CD14-positive monocyte (primary cell): ENCODE results near the gene NACA2. TPM values are rescaled to one million over a fixed set of nuclear protein-coding genes. Genes with fewer than 3 reads are reported as not detected.

Source experiments
- DNase-seq, 3 donors: peaks; one replicate each; pipeline ENCODE4 v3.0.0-alpha.2; 2011 to 2022
- H2AFZ ChIP-seq: 2 replicates; pipeline ENCODE4 v1.6.0; 2012; ENCODE audit warnings: mild to moderate bottlenecking, low read depth, low read length, inconsistent platforms; ENCODE audit not compliant: insufficient read depth, poor library complexity, severe bottlenecking
- H3K27ac ChIP-seq, 2 donors: 1 replicate in 1 of 2; 2 replicates in 1 of 2; pipeline ENCODE4 v1.5.1; 2012 to 2013; ENCODE audit warnings: low read length in 2 of 2, control low read depth in 1 of 2, inconsistent platforms in 1 of 2, low read depth in 1 of 2, mild to moderate bottlenecking in 1 of 2
- H3K27me3 ChIP-seq, 2 donors: one replicate each; pipeline versions ENCODE4 v1.6.0 to v1.6.1; 2011 to 2013; ENCODE audit warnings: low read length in 2 of 2; ENCODE audit not compliant: control insufficient read depth in 2 of 2, insufficient read depth in 2 of 2
- H3K36me3 ChIP-seq, 2 donors: replicated peaks in 1 of 2; 1 replicate in 1 of 2; 2 replicates in 1 of 2; pipeline versions ENCODE4 v1.5.1 to v1.6.1; 2012 to 2013; ENCODE audit warnings: low read length in 2 of 2, control low read depth in 1 of 2, inconsistent platforms in 1 of 2, mild to moderate bottlenecking in 1 of 2; ENCODE audit not compliant: insufficient read depth in 2 of 2, control insufficient read depth in 1 of 2
- H3K4me1 ChIP-seq, 2 donors: 1 replicate in 1 of 2; 2 replicates in 1 of 2; pipeline versions ENCODE4 v1.5.1 to v1.6.1; 2012 to 2013; ENCODE audit warnings: low read length in 2 of 2, control low read depth in 1 of 2, inconsistent platforms in 1 of 2, mild to moderate bottlenecking in 1 of 2, moderate library complexity in 1 of 2; ENCODE audit not compliant: insufficient read depth in 2 of 2, control insufficient read depth in 1 of 2
- H3K4me2 ChIP-seq: replicated peaks from 2 replicates; pipeline ENCODE3; 2012; ENCODE audit warnings: low read length, moderate library complexity, mild to moderate bottlenecking; ENCODE audit not compliant: poor library complexity, severe bottlenecking; ENCODE audit errors: extremely low read depth
- H3K4me3 ChIP-seq, 3 experiments: fragments of 200-600 bp in 1 of 3; sonication (generic) in 1 of 3; replicated peaks in 1 of 3; 1 replicate in 2 of 3; 2 replicates in 1 of 3; pipeline ENCODE4 v1.5.1; 2011 to 2013; ENCODE audit warnings: low read length in 3 of 3, mild to moderate bottlenecking in 3 of 3, control low read depth in 2 of 3, low read depth in 2 of 3, inconsistent platforms in 1 of 3, moderate library complexity in 1 of 3
- H3K79me2 ChIP-seq: 2 replicates; pipeline ENCODE4 v1.6.0; 2012; ENCODE audit warnings: mild to moderate bottlenecking, control low read depth, inconsistent platforms, low read length, moderate library complexity; ENCODE audit not compliant: insufficient read depth
- H3K9ac ChIP-seq: 2 replicates; pipeline ENCODE4 v1.6.0; 2017; ENCODE audit warnings: low read length, mild to moderate bottlenecking; ENCODE audit not compliant: insufficient read depth, poor library complexity, severe bottlenecking
- H3K9me3 ChIP-seq, 2 donors: replicated peaks in 1 of 2; 1 replicate in 1 of 2; 2 replicates in 1 of 2; pipeline versions ENCODE4 v1.5.1 to v1.6.1; 2012 to 2013; ENCODE audit warnings: low read length in 2 of 2, control low read depth in 1 of 2; ENCODE audit not compliant: control insufficient read depth in 1 of 2, insufficient read depth in 1 of 2
- H4K20me1 ChIP-seq: 2 replicates; pipeline ENCODE4 v1.6.0; 2012; ENCODE audit warnings: mild to moderate bottlenecking, low read length, control low read depth, moderate library complexity; ENCODE audit not compliant: insufficient read depth
- H3K27ac Mint-ChIP-seq, 7 donors: one replicate each; pipeline ENCODE4 v1.8.0; 2020; ENCODE audit warnings: mild to moderate bottlenecking in 7 of 7, mixed read lengths in 7 of 7, moderate library complexity in 6 of 7, inconsistent platforms in 2 of 7
- H3K27me3 Mint-ChIP-seq, 3 donors: one replicate each; pipeline ENCODE4 v1.8.0; 2021 to 2022; ENCODE audit warnings: low read depth in 3 of 3, mild to moderate bottlenecking in 3 of 3, mixed read lengths in 3 of 3, moderate library complexity in 3 of 3, inconsistent platforms in 1 of 3
- H3K36me3 Mint-ChIP-seq, 2 donors: one replicate each; pipeline ENCODE4 v1.8.0; 2020; ENCODE audit warnings: mixed read lengths in 2 of 2, inconsistent platforms in 1 of 2, mild to moderate bottlenecking in 1 of 2
- H3K4me1 Mint-ChIP-seq: one replicate; pipeline ENCODE4 v1.8.0; 2020; ENCODE audit warnings: mild to moderate bottlenecking, mixed read lengths
- H3K4me3 Mint-ChIP-seq, 2 donors: one replicate each; pipeline ENCODE4 v1.8.0; 2020; ENCODE audit warnings: mild to moderate bottlenecking in 2 of 2, mixed read lengths in 2 of 2, moderate library complexity in 1 of 2
- H3K9me3 Mint-ChIP-seq, 7 donors: one replicate each; pipeline ENCODE4 v1.8.0; 2020 to 2022; ENCODE audit warnings: mixed read lengths in 7 of 7, mild to moderate bottlenecking in 6 of 7, moderate library complexity in 6 of 7, inconsistent platforms in 2 of 7
- CTCF ChIP-seq: fragments of 200-600 bp; IDR thresholded peaks from one replicate; pipeline ENCODE4 v1.8.0; 2022; ENCODE audit warnings: antibody characterized with exemption, mild to moderate bottlenecking
- WGBS: methylation state at CpG from one replicate; pipeline ENCODE4 v1.1.5; 2013; ENCODE audit warnings: missing lambda C conversion rate; ENCODE audit not compliant: insufficient coverage; 5-methylcytosine and 5-hydroxymethylcytosine counted together
- intact Hi-C, 2 donors: fragments of 100-400 bp; cut with micrococcal nuclease; formaldehyde crosslinking; loops; one replicate each; pipeline versions ENCODE4 v1.15.0 to v1.15.1; 2023
- polyA plus RNA-seq, 3 donors: library from polyadenylated mRNA; depleted of rRNA in 1 of 3; unstranded in 2 of 3; stranded (reverse) in 1 of 3; fragments of 300-500 nt in 2 of 3; fragments of >200 nt in 1 of 3; fragmentation: Illumina TruSeq in 2 of 3; gene quantifications; 1 replicate in 2 of 3; 2 replicates in 1 of 3; pipeline ENCODE4 v1.2.3, GENCODE V29; 2012 to 2021

NACA2 gene
- polyA plus RNA-seq, 3 donors, result not detected

GRCh38 chr17:61625564-61625963 lies 34.5 kb upstream of the NACA2 start:
- no peak overlapping the region for H3K27ac ChIP-seq
- intact Hi-C loops, result no loop called here
- TF ChIP-seq CTCF, result no peak
- H3K4me3 ChIP-seq, result no peak overlapping the region
- no peak overlapping the region for H3K9ac ChIP-seq
- DNase-seq, result no peak
- no peaks in the 10 kb centered on the region for H3K36me3 Mint-ChIP-seq
- no peaks in the 10 kb centered on the region for H3K4me1 Mint-ChIP-seq
- 95% methylated on average over 4 of the region's 5 CpGs for WGBS
- H3K79me2 ChIP-seq, result no peaks in the 10 kb centered on the region
- no peak overlapping the region for H3K4me3 Mint-ChIP-seq
- H3K27me3 Mint-ChIP-seq, result peaks cover 3 to 10% (median 8%) of the 10 kb centered on the region in 3 donors
- H3K4me1 ChIP-seq, result no peaks in the 10 kb centered on the region
- no peak overlapping the region for H3K27ac Mint-ChIP-seq
- peaks cover 0 to 4% of the 10 kb centered on the region in 2 donors for H3K9me3 ChIP-seq
- no peaks in the 10 kb centered on the region for H4K20me1 ChIP-seq
- no peaks in the 10 kb centered on the region for H3K36me3 ChIP-seq
- no peaks in the 10 kb centered on the region for H3K27me3 ChIP-seq
- no peak overlapping the region for H2AFZ ChIP-seq
- peaks cover 0 to 10% (median 3%) of the 10 kb centered on the region in 7 donors for H3K9me3 Mint-ChIP-seq
- no peak overlapping the region for H3K4me2 ChIP-seq

GRCh38 chr17:61624951-61625350 lies 33.9 kb upstream of the NACA2 start:
- H3K36me3 Mint-ChIP-seq, result no peaks in the 10 kb centered on the region
- no peak overlapping the region for H3K4me2 ChIP-seq
- no peak overlapping the region for H3K27ac Mint-ChIP-seq
- no peaks in the 10 kb centered on the region for H3K4me1 Mint-ChIP-seq
- no peak for DNase-seq
- no peak for TF ChIP-seq CTCF
- H3K9ac ChIP-seq, result no peak overlapping the region
- H3K27me3 Mint-ChIP-seq, result peaks cover 3 to 10% (median 8%) of the 10 kb centered on the region in 3 donors
- no peak overlapping the region for H3K4me3 ChIP-seq
- WGBS, result no CpG with 5 or more reads among the region's 1 CpG
- no peaks in the 10 kb centered on the region for H3K36me3 ChIP-seq
- H4K20me1 ChIP-seq, result no peaks in the 10 kb centered on the region
- no peak overlapping the region for H3K4me3 Mint-ChIP-seq
- no peak overlapping the region for H2AFZ ChIP-seq
- H3K27me3 ChIP-seq, result no peaks in the 10 kb centered on the region
- no peak overlapping the region for H3K27ac ChIP-seq
- intact Hi-C loops, result no loop called here
- H3K79me2 ChIP-seq, result no peaks in the 10 kb centered on the region
- no peaks in the 10 kb centered on the region for H3K4me1 ChIP-seq
- H3K9me3 Mint-ChIP-seq, result peaks cover 0 to 11% (median 7%) of the 10 kb centered on the region in 7 donors
- peaks cover 5 to 9% of the 10 kb centered on the region in 2 donors for H3K9me3 ChIP-seq
